ENCODE results near the gene TM9SF4. TPM values are rescaled to one million over a fixed set of nuclear protein-coding genes. Genes with fewer than 3 reads are reported as not detected.

TM9SF4 gene
- 10 to 100 TPM; 19.9 to 34.4 (median 25.2) TPM for total RNA-seq

- TF ChIP-seq CTCF (IDR thresholded peaks at IDR 0.05): no peak
- TF ChIP-seq POLR2AphosphoS5 (IDR thresholded peaks at IDR 0.05): peak; percentile 78 to 85
- peak; percentile 98 for DNase-seq (ENCODE audit: extremely low spot score)
- no peaks in the 10 kb centered on the region for H3K9me3 ChIP-seq
- H3K4me1 ChIP-seq: peaks cover 24 to 46% (median 44%) of the 10 kb centered on the region in 4 donors
- 0% methylated on average over 34 of the region's 38 CpGs for WGBS
- H3K4me3 ChIP-seq: peak within 1 kb of the TSS; percentile 72 to 99 (median 88)
- H3K27ac ChIP-seq (replicated peaks in 1 of 4): peak within 1 kb of the TSS; percentile 96 to 99 (median 97)
- no peaks in the 10 kb centered on the region for H3K27me3 ChIP-seq
- intact Hi-C loops (cut with DNase I): loop anchor here (5.0 kb wide), 1 partner anchor 98 kb away; the partner anchor contains the start of genes PLAGL2 and POFUT1
- no peaks in the 10 kb centered on the region for H3K36me3 ChIP-seq
Observed at GRCh38 chr20:32109392-32110172, at the start of gene TM9SF4. TSS of gene TM9SF4 (plus strand) at chr20:32109714. CDS start at chr20:32109741, 27 bp downstream.

DNA sequence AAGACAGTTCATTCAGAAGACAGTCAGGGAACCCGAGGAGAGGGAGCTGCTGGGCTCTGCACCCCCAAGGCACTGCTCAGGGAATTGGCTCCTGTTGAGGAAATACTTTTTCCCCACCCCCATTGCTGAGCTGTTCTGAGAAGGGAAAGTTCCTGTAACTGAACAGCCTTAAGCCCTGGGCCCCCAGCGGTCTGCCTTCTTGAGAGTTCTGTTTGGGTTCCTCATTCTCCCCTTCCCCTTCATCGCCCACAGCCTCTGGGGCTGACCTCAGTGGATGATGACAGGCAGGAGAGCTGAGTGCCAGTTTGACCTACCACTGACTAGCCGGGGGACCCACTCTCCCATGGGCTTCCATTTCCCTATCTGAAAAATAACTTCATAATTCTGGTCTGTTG is 46.7 kb upstream of the TM9SF4 start:
- Histone ChIP-seq H3K36me3 (no peaks in the 10 kb centered on the region), H3K4me1 (no peaks in the 10 kb centered on the region), H3K9me3 (no peaks in the 10 kb centered on the region), H3K27me3 (peaks cover 0 to 56% (median 0%) of the 10 kb centered on the region in 4 donors), H3K27ac (replicated peaks in 1 of 4) (no peak overlapping the region), H3K4me3 (no peak overlapping the region)
- DNase-seq (ENCODE audit: extremely low spot score): no peak
- WGBS: 52% methylated on average over 4 of the region's 4 CpGs
- TF ChIP-seq EP300 (IDR thresholded peaks at IDR 0.05): no peak
- no peak for TF ChIP-seq POLR2AphosphoS5 (IDR thresholded peaks at IDR 0.05)
- TF ChIP-seq CTCF (IDR thresholded peaks at IDR 0.05): no peak
- TF ChIP-seq POLR2A (IDR thresholded peaks at IDR 0.05; ENCODE audit: low read depth): no peak
- intact Hi-C loops (cut with DNase I): no loop called here

- intact Hi-C loops (cut with DNase I): no loop called here
- H3K27ac ChIP-seq (replicated peaks in 1 of 4): no peak overlapping the region
Observed at GRCh38 chr20:32063695-32064094, 45.8 kb upstream of the TM9SF4 start.

DNA sequence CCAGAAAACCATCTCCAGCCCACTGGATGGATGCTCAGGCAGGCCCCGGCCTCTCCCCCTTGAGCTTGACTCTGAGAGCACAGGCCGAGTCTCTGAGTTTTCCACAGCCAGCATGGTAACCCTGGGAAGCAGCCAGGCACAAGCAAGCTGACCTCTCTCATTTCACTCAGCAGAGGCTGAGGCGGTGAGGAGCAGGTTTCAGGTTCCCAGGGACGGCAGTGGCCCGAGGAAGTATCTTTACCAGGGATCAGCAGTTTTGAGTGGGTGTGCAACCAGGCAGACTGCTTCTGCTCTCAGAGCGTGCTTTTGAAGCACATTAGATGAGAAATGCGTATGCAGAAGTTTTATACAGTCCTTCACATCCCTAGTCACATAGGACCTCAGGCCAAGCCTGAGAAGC is 44.8 kb upstream of the TM9SF4 start:
- Histone ChIP-seq H3K27ac (replicated peaks in 1 of 4) (no peak overlapping the region), H3K27me3 (peaks cover 0 to 44% (median 0%) of the 10 kb centered on the region in 4 donors), H3K4me3 (no peak overlapping the region), H3K9me3 (no peaks in the 10 kb centered on the region), H3K4me1 (no peaks in the 10 kb centered on the region), H3K36me3 (no peaks in the 10 kb centered on the region)
- intact Hi-C loops (cut with DNase I): no loop called here
- DNase-seq (ENCODE audit: extremely low spot score): no peak
- TF ChIP-seq POLR2AphosphoS5 (IDR thresholded peaks at IDR 0.05): no peak
- no peak for TF ChIP-seq EP300 (IDR thresholded peaks at IDR 0.05)
- TF ChIP-seq POLR2A (IDR thresholded peaks at IDR 0.05; ENCODE audit: low read depth): no peak
- no peak for TF ChIP-seq CTCF (IDR thresholded peaks at IDR 0.05)
- 80% methylated on average over 3 of the region's 7 CpGs for WGBS

More at GRCh38 chr20:32063695-32064094, 45.8 kb upstream of the TM9SF4 start:
- H3K9me3 ChIP-seq: no peaks in the 10 kb centered on the region
- H3K4me3 ChIP-seq: no peak overlapping the region
- TF ChIP-seq CTCF (IDR thresholded peaks at IDR 0.05) (no peak), POLR2AphosphoS5 (IDR thresholded peaks at IDR 0.05) (no peak), POLR2A (IDR thresholded peaks at IDR 0.05; ENCODE audit: low read depth) (no peak), EP300 (IDR thresholded peaks at IDR 0.05) (no peak)
- 45% methylated on average over 4 of the region's 4 CpGs for WGBS
- peaks cover 0 to 48% (median 0%) of the 10 kb centered on the region in 4 donors for H3K27me3 ChIP-seq
- no peak for DNase-seq (ENCODE audit: extremely low spot score)
- H3K36me3 ChIP-seq: no peaks in the 10 kb centered on the region
- no peaks in the 10 kb centered on the region for H3K4me1 ChIP-seq

Data from esophagus muscularis mucosa (tissue), 4 donors.